Prostate gland (tissue), 2 donors: ENCODE data around the gene PEX11G.

Experiments
- POLR2A ChIP-seq: fragments of 450-650 bp; IDR thresholded peaks from one replicate; pipeline ENCODE4 v1.6.1; 2016; ENCODE audit warnings: antibody characterized with exemption, mild to moderate bottlenecking
- POLR2AphosphoS5 ChIP-seq: sonication (generic); formaldehyde crosslinking; IDR thresholded peaks from one replicate; pipeline ENCODE4 v1.6.1; 2017; ENCODE audit warnings: antibody characterized with exemption
- TF ChIP-seq, protein P1 (sequence below), 4 experiments: fragments of 200-600 bp in 2 of 4; fragments of 450-650 bp in 2 of 4; sonication (generic) in 2 of 4; IDR thresholded peaks; 1 replicate in 3 of 4; 2 replicates in 1 of 4; pipeline ENCODE4 v1.5.1; 2016 to 2019; ENCODE audit warnings: antibody characterized with exemption in 4 of 4, mild to moderate bottlenecking in 2 of 4, moderate library complexity in 2 of 4

DNA sequence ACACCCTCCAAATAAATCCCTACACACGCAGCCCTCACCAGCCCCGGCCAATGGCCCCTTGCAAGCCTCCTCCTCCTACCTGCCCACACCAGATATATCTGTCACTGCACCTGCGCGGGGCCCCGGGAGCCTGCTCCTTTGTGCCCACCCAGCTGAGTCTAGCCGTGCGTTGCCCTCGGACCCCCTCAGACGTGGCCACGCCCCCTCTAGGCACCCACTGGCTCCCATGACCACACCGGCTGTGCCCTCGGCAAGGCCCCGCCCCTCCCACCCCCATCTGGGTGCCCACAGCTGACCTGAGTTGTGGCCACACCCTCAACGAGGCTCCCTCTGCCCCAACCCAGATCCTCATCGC, 40.4 kb upstream of the PEX11G start:
- TF ChIP-seq, protein P1, sequence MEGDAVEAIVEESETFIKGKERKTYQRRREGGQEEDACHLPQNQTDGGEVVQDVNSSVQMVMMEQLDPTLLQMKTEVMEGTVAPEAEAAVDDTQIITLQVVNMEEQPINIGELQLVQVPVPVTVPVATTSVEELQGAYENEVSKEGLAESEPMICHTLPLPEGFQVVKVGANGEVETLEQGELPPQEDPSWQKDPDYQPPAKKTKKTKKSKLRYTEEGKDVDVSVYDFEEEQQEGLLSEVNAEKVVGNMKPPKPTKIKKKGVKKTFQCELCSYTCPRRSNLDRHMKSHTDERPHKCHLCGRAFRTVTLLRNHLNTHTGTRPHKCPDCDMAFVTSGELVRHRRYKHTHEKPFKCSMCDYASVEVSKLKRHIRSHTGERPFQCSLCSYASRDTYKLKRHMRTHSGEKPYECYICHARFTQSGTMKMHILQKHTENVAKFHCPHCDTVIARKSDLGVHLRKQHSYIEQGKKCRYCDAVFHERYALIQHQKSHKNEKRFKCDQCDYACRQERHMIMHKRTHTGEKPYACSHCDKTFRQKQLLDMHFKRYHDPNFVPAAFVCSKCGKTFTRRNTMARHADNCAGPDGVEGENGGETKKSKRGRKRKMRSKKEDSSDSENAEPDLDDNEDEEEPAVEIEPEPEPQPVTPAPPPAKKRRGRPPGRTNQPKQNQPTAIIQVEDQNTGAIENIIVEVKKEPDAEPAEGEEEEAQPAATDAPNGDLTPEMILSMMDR (IDR thresholded peaks at IDR 0.05) = no peak
- TF ChIP-seq POLR2A (no peak), POLR2AphosphoS5 (no peak)
